ENCODE measurements around the gene XXYLT1. TPM values are rescaled to one million over a fixed set of nuclear protein-coding genes. Genes with fewer than 3 reads are reported as not detected.

XXYLT1 gene
- total and polyA plus RNA-seq, 10 of the 15 experiments (the other 5 are each of a cell fraction or from before 2014, with no cell fraction given): 1.2 to 14.2 (median 9.3) TPM

DNA sequence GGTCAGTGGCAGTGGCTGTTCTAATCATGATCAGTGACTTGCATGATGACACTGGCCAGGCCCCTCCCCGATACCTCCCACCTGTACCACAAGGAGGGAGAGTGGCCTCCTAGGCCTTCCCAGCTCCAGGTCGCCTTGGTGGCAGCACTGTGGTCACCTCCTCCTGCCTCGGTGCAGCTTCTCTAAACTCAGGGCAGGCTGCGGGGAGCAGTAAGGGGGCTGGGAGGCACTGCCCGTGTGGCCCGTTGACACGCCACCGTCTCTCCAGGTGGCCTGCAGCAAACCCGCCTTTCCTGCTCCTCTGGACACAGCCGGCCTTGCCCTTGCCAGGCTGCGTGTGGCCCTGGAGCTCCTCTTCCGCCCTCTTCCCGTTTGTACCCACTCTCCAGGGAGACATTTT, 184.1 kb downstream of the XXYLT1 start:
- H3K4me1 ChIP-seq (ENCODE audit: control insufficient read depth, insufficient read depth, low read length): no peaks in the 10 kb centered on the region
- ChIA-PET CTCF (no interaction called here), SMC1A (ENCODE audit: uncharacterized antibody, unreplicated experiment) (no interaction called here), POLR2A (no interaction called here), RAD21 (ENCODE audit: unreplicated experiment) (no interaction called here)
- H3K4me3 ChIP-seq: no peak overlapping the region
- no peak overlapping the region for H3K27ac ChIP-seq (ENCODE audit: control insufficient read depth, insufficient read depth)
- no peaks in the 10 kb centered on the region for H3K79me2 ChIP-seq (ENCODE audit: control insufficient read depth, insufficient read depth, low read length)
- WGBS (ENCODE audit: insufficient coverage, insufficient replicate concordance, low lambda C conversion rate, missing lambda C conversion rate): 78% methylated on average over 13 of the region's 13 CpGs
- DNase-seq (ENCODE audit: low read depth, low spot score) (no peak), FAIRE-seq (no peak), ATAC-seq (no peak)
- no peaks in the 10 kb centered on the region for H3K9me3 ChIP-seq (replicated peaks; ENCODE audit: control insufficient read depth, insufficient read depth, low read length)
- no peak overlapping the region for H3K4me2 ChIP-seq (ENCODE audit: control insufficient read depth, insufficient read depth)
- no peaks in the 10 kb centered on the region for H3K36me3 ChIP-seq (ENCODE audit: control insufficient read depth in 2 of 2, insufficient read depth in 2 of 2, low read length in 1 of 2)
- intact Hi-C loops (cut with micrococcal nuclease; ENCODE audit: unreplicated experiment): no loop called here
- H2AFZ ChIP-seq (ENCODE audit: control insufficient read depth, low read depth, low read length): no peak overlapping the region
- no TSS peak for BruUV-seq (replicated peaks)
- no peak for TF ChIP-seq ZNF24 (IDR thresholded peaks at IDR 0.05)
- TF ChIP-seq, protein P1, sequence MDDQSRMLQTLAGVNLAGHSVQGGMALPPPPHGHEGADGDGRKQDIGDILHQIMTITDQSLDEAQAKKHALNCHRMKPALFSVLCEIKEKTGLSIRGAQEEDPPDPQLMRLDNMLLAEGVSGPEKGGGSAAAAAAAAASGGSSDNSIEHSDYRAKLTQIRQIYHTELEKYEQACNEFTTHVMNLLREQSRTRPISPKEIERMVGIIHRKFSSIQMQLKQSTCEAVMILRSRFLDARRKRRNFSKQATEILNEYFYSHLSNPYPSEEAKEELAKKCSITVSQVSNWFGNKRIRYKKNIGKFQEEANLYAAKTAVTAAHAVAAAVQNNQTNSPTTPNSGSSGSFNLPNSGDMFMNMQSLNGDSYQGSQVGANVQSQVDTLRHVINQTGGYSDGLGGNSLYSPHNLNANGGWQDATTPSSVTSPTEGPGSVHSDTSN (IDR thresholded peaks at IDR 0.05; ENCODE audit: insufficient replicate concordance, low read depth, low read length): no peak
- no peak for TF ChIP-seq HDAC6 (IDR thresholded peaks at IDR 0.05; ENCODE audit: unreplicated experiment)
- no peak for TF ChIP-seq TAF1 (IDR thresholded peaks at IDR 0.05; ENCODE audit: borderline replicate concordance, low read depth, low read length)
- no peak for TF ChIP-seq KAT2A (conservative IDR thresholded peaks at IDR 0.05; ENCODE audit: control insufficient read depth, low read depth, low read length)
- no peak for TF ChIP-seq ZNF207 (IDR thresholded peaks at IDR 0.05; ENCODE audit: borderline replicate concordance)
- TF ChIP-seq TBL1XR1 (IDR thresholded peaks at IDR 0.05; ENCODE audit: low read depth, low read length): no peak
- TF ChIP-seq, protein P2, sequence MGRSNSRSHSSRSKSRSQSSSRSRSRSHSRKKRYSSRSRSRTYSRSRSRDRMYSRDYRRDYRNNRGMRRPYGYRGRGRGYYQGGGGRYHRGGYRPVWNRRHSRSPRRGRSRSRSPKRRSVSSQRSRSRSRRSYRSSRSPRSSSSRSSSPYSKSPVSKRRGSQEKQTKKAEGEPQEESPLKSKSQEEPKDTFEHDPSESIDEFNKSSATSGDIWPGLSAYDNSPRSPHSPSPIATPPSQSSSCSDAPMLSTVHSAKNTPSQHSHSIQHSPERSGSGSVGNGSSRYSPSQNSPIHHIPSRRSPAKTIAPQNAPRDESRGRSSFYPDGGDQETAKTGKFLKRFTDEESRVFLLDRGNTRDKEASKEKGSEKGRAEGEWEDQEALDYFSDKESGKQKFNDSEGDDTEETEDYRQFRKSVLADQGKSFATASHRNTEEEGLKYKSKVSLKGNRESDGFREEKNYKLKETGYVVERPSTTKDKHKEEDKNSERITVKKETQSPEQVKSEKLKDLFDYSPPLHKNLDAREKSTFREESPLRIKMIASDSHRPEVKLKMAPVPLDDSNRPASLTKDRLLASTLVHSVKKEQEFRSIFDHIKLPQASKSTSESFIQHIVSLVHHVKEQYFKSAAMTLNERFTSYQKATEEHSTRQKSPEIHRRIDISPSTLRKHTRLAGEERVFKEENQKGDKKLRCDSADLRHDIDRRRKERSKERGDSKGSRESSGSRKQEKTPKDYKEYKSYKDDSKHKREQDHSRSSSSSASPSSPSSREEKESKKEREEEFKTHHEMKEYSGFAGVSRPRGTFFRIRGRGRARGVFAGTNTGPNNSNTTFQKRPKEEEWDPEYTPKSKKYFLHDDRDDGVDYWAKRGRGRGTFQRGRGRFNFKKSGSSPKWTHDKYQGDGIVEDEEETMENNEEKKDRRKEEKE (IDR thresholded peaks at IDR 0.05): no peak
- no peak for TF ChIP-seq IRF4 (IDR thresholded peaks at IDR 0.05; ENCODE audit: low read depth, low read length)
- no peak for TF ChIP-seq HSF1 (IDR thresholded peaks at IDR 0.05; ENCODE audit: low read depth, low read length)
- no peak for TF ChIP-seq ETV6 (conservative IDR thresholded peaks at IDR 0.05 in 1 of 2, IDR thresholded peaks at IDR 0.05 in 1 of 2; ENCODE audit: borderline replicate concordance in 1 of 2, low read depth in 1 of 2)
- TF ChIP-seq RUNX3 (IDR thresholded peaks at IDR 0.05; ENCODE audit: low read length): no peak
- TF ChIP-seq SUZ12 (IDR thresholded peaks at IDR 0.05; ENCODE audit: unreplicated experiment): no peak
- TF ChIP-seq WRNIP1 (IDR thresholded peaks at IDR 0.05; ENCODE audit: borderline replicate concordance, low read depth, low read length): no peak
- TF ChIP-seq NR2C1 (IDR thresholded peaks at IDR 0.05): no peak
- no peak for TF ChIP-seq NFYA (IDR thresholded peaks at IDR 0.05; ENCODE audit: borderline replicate concordance, low read depth, low read length)
- no peak for TF ChIP-seq TCF3 (IDR thresholded peaks at IDR 0.05; ENCODE audit: borderline replicate concordance, insufficient read depth, low read depth, low read length)
- no peak for TF ChIP-seq ZNF622 (IDR thresholded peaks at IDR 0.05)
- no peak for TF ChIP-seq CHD1 (IDR thresholded peaks at IDR 0.05; ENCODE audit: low read depth, low read length)
- in situ Hi-C loops (cut with MboI): no loop called here
- H4K20me1 ChIP-seq (ENCODE audit: control insufficient read depth, insufficient read depth): no peaks in the 10 kb centered on the region
- H3K9ac ChIP-seq (ENCODE audit: control insufficient read depth, insufficient read depth, low read length): no peak overlapping the region
- no peaks in the 10 kb centered on the region for H3K27me3 ChIP-seq (replicated peaks in 1 of 2; ENCODE audit: control insufficient read depth in 2 of 2, insufficient read depth in 2 of 2, low read length in 1 of 2)
